Gastroesophageal sphincter (tissue), 3 donors: Measurements from ENCODE around the gene UAP1L1.

Source experiments
- POLR2A ChIP-seq, 2 donors: fragments of 450-650 bp; IDR thresholded peaks; one replicate each; pipeline ENCODE4 v1.6.1; 2017; ENCODE audit warnings: antibody characterized with exemption in 2 of 2, mild to moderate bottlenecking in 2 of 2, moderate library complexity in 1 of 2
- POLR2AphosphoS5 ChIP-seq: sonication (generic); formaldehyde crosslinking; IDR thresholded peaks from one replicate; pipeline ENCODE4 v1.6.1; 2017; ENCODE audit warnings: antibody characterized with exemption
- TF ChIP-seq, protein P1 (sequence below), 4 experiments: fragments of 200-600 bp in 2 of 4; fragments of 450-650 bp in 2 of 4; sonication (generic) in 1 of 4; IDR thresholded peaks; one replicate each; pipeline ENCODE4 v1.5.1; 2017 to 2019; ENCODE audit warnings: antibody characterized with exemption in 4 of 4, mild to moderate bottlenecking in 2 of 4, moderate library complexity in 2 of 4

GRCh38 chr9:137114220-137114612 is 36.9 kb downstream of the UAP1L1 start:
- TF ChIP-seq, protein P1, sequence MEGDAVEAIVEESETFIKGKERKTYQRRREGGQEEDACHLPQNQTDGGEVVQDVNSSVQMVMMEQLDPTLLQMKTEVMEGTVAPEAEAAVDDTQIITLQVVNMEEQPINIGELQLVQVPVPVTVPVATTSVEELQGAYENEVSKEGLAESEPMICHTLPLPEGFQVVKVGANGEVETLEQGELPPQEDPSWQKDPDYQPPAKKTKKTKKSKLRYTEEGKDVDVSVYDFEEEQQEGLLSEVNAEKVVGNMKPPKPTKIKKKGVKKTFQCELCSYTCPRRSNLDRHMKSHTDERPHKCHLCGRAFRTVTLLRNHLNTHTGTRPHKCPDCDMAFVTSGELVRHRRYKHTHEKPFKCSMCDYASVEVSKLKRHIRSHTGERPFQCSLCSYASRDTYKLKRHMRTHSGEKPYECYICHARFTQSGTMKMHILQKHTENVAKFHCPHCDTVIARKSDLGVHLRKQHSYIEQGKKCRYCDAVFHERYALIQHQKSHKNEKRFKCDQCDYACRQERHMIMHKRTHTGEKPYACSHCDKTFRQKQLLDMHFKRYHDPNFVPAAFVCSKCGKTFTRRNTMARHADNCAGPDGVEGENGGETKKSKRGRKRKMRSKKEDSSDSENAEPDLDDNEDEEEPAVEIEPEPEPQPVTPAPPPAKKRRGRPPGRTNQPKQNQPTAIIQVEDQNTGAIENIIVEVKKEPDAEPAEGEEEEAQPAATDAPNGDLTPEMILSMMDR (IDR thresholded peaks at IDR 0.05): no peak
- no peak for TF ChIP-seq POLR2AphosphoS5
- TF ChIP-seq POLR2A (IDR thresholded peaks at IDR 0.05): no peak
